CD4-positive, alpha-beta T cell treated with Interleukin-15 for 1 hour (primary cell): ENCODE measurements around the gene COL1A1.

Experiments used
- DNase-seq: peaks from one replicate; pipeline ENCODE4 v3.0.0-alpha.2; 2020

The COL1A1 gene

DNA sequence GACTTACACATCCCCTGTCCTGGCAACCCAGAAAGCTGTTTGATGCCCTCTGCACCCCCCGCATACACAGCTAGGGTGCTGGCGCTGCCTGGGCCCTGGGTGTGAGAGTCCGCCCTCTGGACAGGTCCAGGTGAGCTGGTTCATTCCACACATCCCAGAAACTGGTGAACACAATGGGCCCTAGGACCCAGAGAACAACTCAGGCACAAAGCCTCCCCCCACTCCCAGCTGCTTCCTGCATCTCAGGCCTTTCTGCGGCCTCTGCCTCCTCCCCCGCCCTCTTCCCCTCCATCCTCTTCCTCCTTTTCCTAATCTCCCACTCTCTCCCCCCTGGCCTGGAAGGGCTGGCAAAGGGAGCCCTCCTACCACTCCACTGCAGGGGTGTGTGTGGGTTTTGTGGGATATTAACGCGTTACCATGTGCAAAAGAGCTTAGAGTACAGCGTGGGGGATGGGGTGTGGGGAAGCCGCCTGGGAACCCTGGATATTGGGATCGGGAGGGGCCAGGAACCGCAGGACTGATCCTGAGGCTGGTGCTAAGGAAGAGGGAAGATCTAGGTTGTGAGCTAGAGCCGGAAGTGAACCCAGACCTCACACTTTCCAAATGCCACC lies 49.4 kb downstream of the COL1A1 start:
- peak; percentile 59 for DNase-seq

GRCh38 chr17:50151041-50151936 lies 50.1 kb downstream of the COL1A1 start:
- DNase-seq, result peak; percentile 88

DNA sequence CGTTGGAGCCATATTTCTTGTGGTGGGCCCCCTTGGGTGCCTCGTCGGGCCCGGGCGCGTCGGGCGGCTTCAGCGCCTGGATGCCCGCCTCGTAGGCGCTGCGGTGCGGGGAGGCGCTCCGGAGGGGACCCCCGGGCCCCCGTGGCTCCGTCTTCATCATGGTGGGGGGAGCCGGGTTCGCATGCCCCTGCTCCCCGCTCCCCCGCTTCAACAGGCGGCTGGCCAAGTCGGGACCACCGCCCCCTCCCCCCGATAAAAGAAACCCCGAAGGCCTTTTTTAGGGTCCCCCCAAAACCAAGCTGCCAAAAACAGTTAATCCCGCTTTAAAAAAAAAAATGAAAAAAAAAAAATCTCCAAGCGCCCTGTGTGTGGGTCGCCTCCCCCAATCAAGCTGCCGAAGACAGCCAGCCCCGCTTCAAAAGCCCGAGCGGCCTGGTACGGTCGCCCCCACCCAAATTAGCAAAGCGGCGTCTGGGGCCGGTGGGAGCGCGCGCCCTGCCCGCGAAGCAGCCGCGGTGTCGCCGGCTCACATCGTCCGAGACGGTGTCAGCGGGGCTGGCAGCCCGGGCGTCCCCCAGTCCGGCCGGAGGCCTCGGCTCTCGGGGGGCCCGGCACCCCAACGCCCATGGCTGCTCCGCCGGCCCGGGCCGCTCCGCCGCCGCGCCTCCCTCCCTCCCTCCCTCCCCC lies 50.9 kb downstream of the COL1A1 start, which contains the start of gene PPP1R9B:
TSS of gene PPP1R9B (minus strand) at position 324 of the 687 bp plus-strand sequence. CDS start at position 160, 164 bp downstream.
- no peak for DNase-seq

GRCh38 chr17:50149417-50150353 lies 51.7 kb downstream of the COL1A1 start:
- DNase-seq, result peak; percentile 48

- no peak for DNase-seq
These were observed 52.4 kb downstream of the COL1A1 start for GRCh38 chr17:50149091-50149416.

- DNase-seq, result peak; percentile 81
These were observed 53.0 kb downstream of the COL1A1 start for GRCh38 chr17:50148226-50149090.

- no peak for DNase-seq
These were observed 53.6 kb downstream of the COL1A1 start for GRCh38 chr17:50147841-50148225.

GRCh38 chr17:50146927-50147665 lies 54.3 kb downstream of the COL1A1 start:
- no peak for DNase-seq

DNA sequence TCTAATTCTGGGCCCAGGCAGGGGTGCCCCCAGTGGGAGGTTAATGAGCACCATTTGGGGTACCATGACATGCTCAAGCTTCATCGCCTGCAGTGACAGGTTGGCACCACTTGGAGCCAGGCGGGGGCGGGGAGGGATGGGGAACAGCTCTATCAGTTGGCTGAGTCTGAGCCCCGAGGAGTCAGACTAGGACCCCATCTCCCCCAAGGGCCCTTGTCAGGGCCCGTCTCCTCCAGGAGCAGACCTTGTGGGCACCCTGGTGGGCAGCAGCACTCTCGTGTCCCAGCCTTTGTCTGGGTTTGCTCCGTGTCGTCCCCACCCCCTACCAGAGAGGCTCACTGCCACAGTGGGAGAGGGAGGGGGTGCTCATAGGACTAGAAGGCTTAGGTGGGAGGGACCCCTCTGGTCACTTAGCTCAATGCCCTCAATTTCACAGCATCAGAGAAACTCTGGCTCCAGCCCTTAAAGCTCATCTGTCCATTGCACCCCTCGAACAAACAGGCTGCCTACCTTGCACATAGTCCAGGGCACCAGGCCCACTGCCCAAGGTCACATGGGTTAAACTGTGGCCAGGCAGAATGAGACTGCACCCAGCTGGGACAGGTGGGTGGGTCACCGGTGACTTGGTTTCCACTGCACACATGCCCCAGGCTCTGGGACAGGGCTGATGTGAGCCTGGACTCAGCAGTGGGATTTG lies 55.1 kb downstream of the COL1A1 start:
- no peak for DNase-seq

DNA sequence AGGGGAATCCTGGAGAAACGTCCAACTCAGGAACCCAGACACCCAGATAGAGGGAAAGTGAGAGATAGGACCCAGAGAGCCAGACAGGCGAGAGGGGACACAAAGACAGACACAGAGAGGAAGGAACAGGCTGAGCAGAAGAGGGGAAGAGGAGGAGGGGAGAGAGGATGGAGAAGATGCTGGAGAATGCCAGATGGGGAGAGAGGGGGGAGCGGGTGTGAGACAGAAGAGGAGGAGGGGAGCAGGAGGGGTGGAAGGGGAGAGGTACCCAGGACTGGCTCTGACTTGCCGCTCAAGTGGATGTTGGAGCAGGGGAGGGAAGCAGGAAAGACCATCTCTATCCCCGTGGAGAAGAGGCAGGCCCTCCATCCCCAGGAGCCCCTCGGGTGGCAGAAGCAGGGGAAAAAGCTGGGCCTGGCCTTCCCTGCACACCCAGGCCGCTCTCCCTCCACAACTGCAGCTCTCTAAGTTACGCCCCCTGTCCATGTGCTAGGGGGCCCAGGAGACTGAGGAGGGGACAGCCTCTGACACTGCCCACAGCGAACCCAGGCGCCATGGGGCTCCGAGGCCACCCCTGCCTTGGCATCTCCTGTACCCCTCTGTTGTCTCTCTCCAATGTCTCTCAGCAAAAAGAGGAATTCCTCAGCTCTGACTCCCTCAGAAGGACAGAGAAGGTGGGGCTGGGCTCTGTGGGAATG lies 55.8 kb downstream of the COL1A1 start:
- no peak for DNase-seq

DNA sequence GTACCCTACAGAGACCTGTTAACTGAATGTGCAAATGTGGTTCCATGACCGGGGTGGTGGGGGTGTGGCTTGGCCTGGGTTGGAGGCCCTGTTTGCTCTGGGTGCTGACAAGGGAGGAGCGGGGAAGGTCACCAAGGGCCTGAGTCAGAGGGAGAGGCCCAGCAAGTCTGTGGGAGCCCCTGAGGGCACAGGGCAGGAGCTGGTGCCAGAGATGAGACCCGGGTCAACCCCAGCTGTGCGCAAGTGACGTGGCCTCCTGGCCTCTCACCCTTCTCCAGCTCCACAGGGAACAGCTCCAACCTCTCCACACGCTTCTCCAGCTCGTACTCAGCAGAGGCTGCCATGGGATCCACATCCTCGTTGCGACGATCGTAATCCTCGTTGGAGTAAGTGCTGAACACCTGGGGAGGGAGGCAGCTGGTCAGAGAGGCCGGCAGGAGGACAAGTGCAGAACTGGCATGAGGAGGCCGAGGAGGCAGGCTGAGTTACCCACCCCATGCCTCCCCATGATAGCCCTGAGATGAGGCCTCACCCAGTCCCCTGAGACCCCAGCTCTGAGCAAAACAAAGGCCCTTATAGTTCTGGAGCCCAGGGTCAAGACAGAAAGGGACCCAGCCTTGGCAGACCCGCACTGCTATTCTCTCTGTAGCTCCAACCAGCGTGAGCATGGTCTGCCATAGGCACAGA lies 56.4 kb downstream of the COL1A1 start:
- no peak for DNase-seq

DNA sequence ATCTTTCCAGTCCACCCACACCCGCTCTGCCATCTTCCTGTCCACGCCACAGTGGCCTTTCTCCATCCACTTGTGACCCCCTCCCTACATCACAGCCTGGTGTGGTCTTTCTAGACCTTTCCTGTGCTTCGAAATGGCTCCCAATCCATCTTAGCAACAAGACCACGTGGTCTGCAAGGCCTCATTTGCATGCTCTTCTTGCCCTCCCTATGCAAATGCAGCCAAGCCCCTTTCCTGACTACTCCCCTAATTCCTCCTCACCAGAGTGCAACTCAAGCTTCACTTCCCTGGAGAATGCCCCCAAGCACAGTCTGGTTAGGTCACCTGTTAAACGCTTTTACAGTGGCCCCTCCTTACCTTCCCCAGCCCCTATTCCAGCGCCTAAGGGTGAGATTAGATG lies 57.1 kb downstream of the COL1A1 start:
- DNase-seq, result no peak

DNA sequence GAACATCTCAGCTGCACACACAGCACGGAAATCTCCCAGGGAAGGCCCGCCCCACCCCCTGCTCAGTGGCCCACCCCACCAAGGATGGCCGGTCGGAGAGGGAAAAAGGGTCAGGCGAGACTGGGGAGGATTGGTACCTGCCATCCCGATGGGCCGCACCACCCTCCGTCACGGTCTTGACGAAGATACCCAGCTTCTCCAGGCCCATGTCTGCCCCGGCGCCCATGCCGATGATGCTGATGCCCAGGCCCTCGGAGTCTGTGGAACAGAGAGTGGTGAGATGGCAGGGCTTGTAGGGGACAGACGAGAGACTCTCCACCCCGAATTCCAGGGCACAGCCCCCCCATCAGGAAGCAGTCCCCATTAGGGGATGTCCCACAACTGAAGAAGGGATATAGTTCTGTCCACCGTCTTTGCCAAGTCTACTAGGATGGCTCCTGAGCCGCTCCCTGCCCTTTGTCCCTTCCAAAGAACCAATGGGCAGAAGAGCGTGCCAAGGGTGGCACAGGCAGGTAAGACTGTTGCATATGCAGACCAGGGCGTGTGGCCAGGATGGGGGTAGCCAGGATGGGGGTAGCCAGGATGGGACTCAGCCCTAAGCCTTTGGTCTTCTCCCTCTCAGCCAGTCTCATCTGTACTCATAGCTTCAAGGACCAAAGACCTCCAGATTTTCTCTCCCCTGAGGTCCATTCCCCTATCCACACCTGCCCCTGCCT lies 57.8 kb downstream of the COL1A1 start:
- DNase-seq, result no peak

DNA sequence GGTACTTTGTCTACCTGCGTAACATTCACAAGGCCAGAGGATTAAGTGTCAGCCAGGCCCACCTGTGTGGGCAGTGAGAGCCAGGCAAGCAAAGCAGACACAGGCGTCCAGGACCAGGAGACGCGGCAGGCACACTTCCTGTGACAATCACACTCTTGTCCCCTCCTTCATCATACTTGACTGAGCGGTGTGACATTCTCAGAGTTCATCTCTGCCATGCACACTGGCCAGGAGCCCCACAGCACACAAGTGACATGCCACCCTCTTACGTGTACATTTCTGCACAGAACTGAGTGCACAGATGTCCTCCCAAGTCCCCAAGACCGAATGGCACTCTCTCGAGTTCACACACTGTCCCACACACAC lies 59.7 kb downstream of the COL1A1 start:
- no peak for DNase-seq

DNA sequence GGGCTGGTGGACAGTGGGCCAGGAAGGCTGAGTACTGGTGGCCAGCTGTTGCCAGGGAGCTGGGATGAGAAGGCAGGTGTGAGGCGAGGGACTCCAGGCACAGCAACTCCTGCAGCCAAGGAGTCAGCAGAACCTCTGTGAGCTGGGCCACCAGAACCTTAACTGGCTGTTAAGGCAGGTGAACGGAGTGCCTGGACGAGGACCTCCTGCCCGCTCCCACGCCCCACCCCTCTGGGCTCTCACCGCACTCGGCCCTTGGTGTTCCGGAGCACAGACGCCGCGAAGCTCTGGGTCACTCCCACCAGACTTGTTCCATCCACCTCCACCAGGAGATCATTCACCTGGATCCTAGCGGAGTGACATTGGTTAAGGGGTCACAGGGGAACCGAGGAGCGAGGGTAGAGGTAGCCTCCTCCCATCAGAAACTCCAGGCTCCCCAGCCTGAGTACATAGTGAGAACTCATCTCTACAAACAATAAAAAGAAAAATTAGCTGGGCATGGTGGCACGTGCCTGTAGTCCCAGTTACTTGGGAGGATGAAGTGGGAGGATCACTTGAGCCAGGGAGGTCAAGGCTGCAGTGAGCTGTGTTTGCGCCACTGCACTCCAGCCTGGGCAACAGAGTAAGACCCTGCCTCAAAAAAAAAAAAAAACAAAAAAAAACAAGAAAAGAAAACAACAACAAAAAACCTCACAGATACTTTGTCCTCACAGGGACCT lies 60.2 kb downstream of the COL1A1 start:
- DNase-seq, result no peak

DNA sequence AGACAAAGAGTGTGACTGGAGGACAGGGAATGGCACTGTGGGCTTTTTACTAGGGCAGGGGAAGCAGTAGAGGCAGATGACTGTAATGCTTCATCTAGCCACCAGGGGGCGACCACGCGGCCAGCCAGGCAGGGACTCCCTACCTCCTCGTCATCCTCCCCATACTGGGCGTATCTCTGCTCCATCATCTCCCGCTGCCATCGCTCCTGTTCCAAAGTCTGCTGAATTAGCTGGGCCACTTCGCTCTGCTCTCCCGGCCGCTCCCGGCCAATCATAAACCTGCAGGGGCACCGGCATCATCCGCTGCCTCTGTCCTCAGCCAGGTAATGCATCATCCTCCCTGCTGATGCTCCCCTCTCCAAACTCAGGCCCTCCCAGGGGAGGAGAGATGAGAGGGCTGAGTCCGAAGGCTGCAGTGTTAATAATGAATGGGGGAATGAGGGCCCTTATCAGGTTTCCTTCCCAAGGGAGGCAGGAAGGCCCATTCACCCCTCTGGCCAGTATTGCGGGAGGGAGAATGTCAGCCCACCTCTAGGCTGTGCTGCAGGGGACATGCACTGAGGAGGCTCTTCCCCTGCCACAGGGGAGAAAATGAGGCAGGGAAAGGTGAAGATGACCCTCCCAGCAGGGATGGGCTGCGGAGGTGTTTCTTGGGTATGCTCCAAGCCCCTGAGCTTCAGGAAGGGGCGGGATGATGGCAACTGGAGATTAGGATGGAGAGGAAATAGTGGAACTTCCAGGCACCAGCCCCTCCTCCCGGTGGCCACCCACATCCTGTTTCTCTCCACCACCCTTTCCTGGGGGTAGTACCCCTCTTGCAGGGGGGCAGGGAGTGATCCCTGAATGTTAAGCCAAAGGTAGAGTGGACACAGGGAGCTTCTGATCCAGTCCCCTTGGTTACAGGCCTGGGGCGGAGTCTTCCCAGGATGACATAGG lies 61.2 kb downstream of the COL1A1 start:
- DNase-seq, result peak; percentile 79
